GM06990 (cell line): Measurements from ENCODE around the gene METTL18.
"Not testable (repeated sequence)": the region's sequence is repeated elsewhere in the genome, so short reads cannot be mapped to it uniquely, and the experiment has no call there.

Source experiments
- DNase-seq: peaks from one replicate; pipeline ENCODE4 v3.0.0-alpha.2; 2011; ENCODE audit not compliant: insufficient read length; ENCODE audit errors: extremely low read depth
- H3K27me3 ChIP-seq: replicated peaks from 2 replicates; pipeline ENCODE4 v1.6.0; 2011; ENCODE audit warnings: low read length; ENCODE audit not compliant: control insufficient read depth, insufficient read depth
- H3K36me3 ChIP-seq: 2 replicates; pipeline ENCODE4 v1.5.1; 2011; ENCODE audit warnings: low read length; ENCODE audit not compliant: control insufficient read depth, insufficient read depth
- H3K4me3 ChIP-seq: replicated peaks from 2 replicates; pipeline ENCODE4 v1.5.1; 2011; ENCODE audit warnings: low read depth, mild to moderate bottlenecking, control low read depth, low read length
- TF ChIP-seq, protein P1 (sequence below): IDR thresholded peaks from 2 replicates; pipeline ENCODE4 v1.5.1; 2011; ENCODE audit warnings: low read length, control low read depth, mild to moderate bottlenecking, inconsistent platforms; ENCODE audit not compliant: insufficient read depth, poor library complexity, severe bottlenecking

METTL18 gene

DNA sequence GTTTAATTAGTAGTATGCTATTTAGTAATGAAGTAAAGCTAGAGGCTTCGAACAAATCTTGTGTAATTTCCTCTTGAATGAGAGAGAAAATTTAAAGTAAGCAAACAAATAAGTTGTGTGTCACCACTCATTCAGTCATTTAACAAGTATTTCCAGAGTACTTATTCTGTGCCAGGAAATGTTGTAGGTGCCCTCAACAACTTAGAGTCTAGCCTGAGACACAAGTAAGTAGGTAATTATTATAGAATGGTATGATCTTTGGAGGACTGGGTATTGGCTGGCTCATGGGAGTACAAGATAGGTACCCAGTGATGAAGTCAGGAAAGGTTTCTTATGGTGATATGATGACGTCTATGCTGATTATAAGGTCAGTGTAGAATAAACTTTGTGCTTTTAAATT lies 17.4 kb upstream of the METTL18 start:
- Histone ChIP-seq H3K36me3 (peaks cover 2% of the 10 kb centered on the region), H3K4me3 (no peak overlapping the region), H3K27me3 (no peaks in the 10 kb centered on the region)
- TF ChIP-seq, protein P1, sequence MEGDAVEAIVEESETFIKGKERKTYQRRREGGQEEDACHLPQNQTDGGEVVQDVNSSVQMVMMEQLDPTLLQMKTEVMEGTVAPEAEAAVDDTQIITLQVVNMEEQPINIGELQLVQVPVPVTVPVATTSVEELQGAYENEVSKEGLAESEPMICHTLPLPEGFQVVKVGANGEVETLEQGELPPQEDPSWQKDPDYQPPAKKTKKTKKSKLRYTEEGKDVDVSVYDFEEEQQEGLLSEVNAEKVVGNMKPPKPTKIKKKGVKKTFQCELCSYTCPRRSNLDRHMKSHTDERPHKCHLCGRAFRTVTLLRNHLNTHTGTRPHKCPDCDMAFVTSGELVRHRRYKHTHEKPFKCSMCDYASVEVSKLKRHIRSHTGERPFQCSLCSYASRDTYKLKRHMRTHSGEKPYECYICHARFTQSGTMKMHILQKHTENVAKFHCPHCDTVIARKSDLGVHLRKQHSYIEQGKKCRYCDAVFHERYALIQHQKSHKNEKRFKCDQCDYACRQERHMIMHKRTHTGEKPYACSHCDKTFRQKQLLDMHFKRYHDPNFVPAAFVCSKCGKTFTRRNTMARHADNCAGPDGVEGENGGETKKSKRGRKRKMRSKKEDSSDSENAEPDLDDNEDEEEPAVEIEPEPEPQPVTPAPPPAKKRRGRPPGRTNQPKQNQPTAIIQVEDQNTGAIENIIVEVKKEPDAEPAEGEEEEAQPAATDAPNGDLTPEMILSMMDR: no peak
- DNase-seq: no peak

DNA sequence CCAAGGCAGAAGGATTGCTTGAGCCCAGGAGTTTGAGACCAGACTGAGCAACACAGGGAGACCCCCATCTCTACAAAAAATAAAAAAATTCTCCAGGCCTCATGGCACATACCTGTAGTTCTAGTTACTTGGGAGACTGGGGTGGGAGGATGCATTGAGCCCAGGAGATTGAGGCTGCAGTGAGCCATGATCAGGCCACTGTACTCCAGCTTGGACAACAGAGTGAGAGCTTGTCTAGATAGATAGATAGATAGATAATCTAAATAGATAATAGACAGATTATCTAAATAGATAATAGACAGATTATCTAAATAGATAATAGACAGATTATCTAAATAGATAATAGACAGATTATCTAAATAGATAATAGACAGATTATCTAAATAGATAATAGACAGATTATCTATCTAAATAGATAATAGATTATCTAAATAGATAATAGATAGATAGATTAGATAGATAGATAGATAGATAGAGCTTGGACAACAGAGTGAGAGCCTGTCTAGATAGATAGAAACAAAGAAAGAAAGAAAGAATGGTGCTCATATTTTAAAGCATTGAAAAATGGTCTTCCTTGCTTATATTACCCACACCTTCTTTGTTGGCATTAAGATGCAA lies 16.8 kb upstream of the METTL18 start:
- not testable (repeated sequence) for H3K4me3 ChIP-seq, H3K36me3 ChIP-seq, H3K27me3 ChIP-seq, DNase-seq

DNA sequence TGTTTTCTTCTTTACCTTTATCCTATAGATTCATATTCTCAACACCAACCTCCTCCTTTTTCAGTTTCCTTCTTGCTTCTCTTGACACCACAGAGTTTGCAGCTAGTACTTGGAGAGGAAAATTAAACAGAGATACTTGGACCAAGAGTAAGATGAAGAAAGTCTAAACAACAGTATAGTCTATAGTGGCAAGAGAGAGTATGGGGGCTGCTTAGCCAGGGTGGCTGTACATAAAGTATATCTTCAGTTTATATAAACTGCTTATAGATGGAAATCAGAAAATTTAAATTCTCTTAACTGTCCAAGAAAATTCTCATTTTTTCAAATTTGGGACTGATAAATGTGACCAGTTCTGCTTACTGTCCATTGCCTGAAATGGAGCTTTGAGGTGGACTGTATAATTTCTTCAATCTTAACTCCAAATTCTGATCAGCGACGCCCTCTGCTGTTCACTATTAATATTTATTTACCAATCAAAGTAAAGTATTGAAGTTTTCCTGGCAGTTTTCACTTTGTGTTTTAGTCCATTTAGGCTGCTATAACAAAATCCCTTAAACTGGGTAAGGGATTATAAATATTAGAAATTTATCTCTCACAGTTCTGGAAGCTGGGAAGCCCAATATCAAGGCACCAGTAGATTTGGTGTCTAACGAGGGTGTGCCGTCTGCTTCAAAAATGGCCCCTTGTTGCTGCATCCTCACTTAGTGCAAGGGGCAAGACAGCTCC lies 14.8 kb upstream of the METTL18 start:
- TF ChIP-seq, protein P1: peak; percentile 34
- H3K27me3 ChIP-seq: no peaks in the 10 kb centered on the region
- no peak overlapping the region for H3K4me3 ChIP-seq
- no peak for DNase-seq
- peaks cover 2% of the 10 kb centered on the region for H3K36me3 ChIP-seq

DNA sequence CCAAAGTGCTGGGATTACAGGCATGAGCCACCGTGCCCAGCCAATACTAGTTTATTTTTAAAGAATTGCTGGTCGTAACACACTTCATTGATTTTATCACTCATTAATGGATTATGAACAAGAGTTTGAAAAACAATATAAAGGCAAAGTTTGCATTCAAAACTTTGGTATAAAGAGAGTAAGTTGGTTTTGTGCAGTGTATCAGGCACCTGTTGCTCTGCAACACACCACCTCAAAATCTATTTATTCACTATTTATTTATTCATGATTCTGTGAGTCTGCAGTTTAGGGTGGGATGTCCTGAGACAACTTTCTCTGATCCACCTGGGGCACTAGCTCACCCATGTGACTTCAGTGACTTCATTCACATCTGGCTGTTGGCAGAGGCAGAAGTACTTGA lies 10.2 kb upstream of the METTL18 start:
- TF ChIP-seq, protein P1: no peak
- Histone ChIP-seq H3K36me3 (no peaks in the 10 kb centered on the region; the same call in 1 of the 2 replicates), H3K27me3 (no peaks in the 10 kb centered on the region), H3K4me3 (no peak overlapping the region)
- DNase-seq: no peak

DNA sequence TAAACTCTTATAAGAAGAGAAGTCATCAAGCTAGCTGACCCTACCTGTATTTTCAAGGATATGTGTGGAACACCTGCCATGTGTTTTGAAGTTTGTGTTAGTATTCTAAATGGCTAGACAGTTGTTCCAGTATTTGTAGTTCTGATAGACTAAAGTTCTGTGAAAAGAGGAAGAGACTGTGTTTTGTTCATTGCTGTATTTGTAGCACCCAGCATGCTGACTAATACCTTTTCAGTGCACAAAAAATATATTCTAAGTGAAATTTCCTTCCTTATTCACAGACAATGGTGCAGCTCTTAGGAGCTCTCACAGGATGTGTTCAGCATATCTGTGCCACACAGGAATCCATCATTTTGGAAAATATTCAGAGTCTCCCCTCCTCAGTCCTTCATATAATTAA lies 8.2 kb upstream of the METTL18 start:
- no peak for DNase-seq
- TF ChIP-seq, protein P1: no peak
- Histone ChIP-seq H3K4me3 (no peak overlapping the region), H3K36me3 (peaks cover 3% of the 10 kb centered on the region), H3K27me3 (no peaks in the 10 kb centered on the region)

DNA sequence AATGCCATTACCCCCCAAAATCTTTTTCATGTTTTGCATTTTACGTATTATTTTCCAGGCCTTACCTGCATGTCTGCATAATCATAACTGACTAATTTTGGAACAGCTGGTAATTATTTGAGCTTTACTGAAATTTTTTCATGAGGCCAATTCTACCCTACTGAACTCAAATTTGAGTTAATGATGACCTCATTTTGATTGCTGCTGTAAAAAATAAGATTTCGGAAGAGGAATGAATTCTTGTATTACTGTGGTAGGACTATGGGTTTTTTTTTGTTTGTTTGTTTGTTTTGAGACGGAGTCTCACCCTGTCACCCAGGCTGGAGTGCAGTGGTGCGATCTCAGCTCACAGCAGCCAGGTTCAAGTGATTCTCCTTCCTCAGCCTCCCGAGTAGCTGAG lies 2.6 kb upstream of the METTL18 start:
- Histone ChIP-seq H3K4me3 (no peak overlapping the region), H3K36me3 (peaks cover 3% of the 10 kb centered on the region), H3K27me3 (no peaks in the 10 kb centered on the region)
- no peak for DNase-seq
- TF ChIP-seq, protein P1: no peak
